D341Med (cell line): Measurements from ENCODE around the gene CHI3L1.

Experiments
- DNase-seq: peaks from one replicate; pipeline ENCODE4 v3.0.0; 2012; ENCODE audit warnings: low spot score

The CHI3L1 gene

GRCh38 chr1:203181586-203182386 is 4.7 kb downstream of the CHI3L1 start:
- DNase-seq, result no peak

- no peak for DNase-seq
Measured at GRCh38 chr1:203180611-203181330, 5.7 kb downstream of the CHI3L1 start.

- DNase-seq, result no peak
Measured at GRCh38 chr1:203179667-203180005, 6.9 kb downstream of the CHI3L1 start.

GRCh38 chr1:203178821-203179666 is 7.5 kb downstream of the CHI3L1 start:
- DNase-seq, result no peak

GRCh38 chr1:203178083-203178482 is 8.4 kb downstream of the CHI3L1 start:
- no peak for DNase-seq

GRCh38 chr1:203177470-203178039 is 8.9 kb downstream of the CHI3L1 start:
- no peak for DNase-seq

GRCh38 chr1:203177036-203177405 is 9.5 kb downstream of the CHI3L1 start:
- no peak for DNase-seq

GRCh38 chr1:203176273-203177035 is 10.1 kb downstream of the CHI3L1 start:
- DNase-seq, result no peak

GRCh38 chr1:203175827-203176241 is 10.7 kb downstream of the CHI3L1 start:
- DNase-seq, result no peak

- DNase-seq, result no peak
Measured at GRCh38 chr1:203175237-203175826, 11.2 kb downstream of the CHI3L1 start, which contains the start of gene MYBPH. TSS of gene MYBPH (minus strand) at chr1:203175826. CDS start at chr1:203175755, 71 bp downstream.

GRCh38 chr1:203174324-203174985 is 12.0 kb downstream of the CHI3L1 start:
- DNase-seq, result no peak

GRCh38 chr1:203173566-203173965 is 12.9 kb downstream of the CHI3L1 start:
- peak; percentile 85 for DNase-seq

- no peak for DNase-seq
Measured at GRCh38 chr1:203173011-203173555, 13.4 kb downstream of the CHI3L1 start.

GRCh38 chr1:203172184-203173010 is 14.1 kb downstream of the CHI3L1 start:
- peak; percentile 93 for DNase-seq

- DNase-seq, result no peak
Measured at GRCh38 chr1:203171341-203172183, 14.9 kb downstream of the CHI3L1 start.

- no peak for DNase-seq
Measured at GRCh38 chr1:203170625-203171330, 15.7 kb downstream of the CHI3L1 start.

- no peak for DNase-seq
Measured at GRCh38 chr1:203169770-203170520, 16.6 kb downstream of the CHI3L1 start.
